CD1c-positive myeloid dendritic cell (primary cell): ENCODE measurements around the gene VAMP8.
"Not testable (repeated sequence)": the region's sequence is repeated elsewhere in the genome, so short reads cannot be mapped to it uniquely, and the experiment has no call there.

Experiments used
- DNase-seq: peaks from one replicate; pipeline ENCODE4 v3.0.0-alpha.2; 2016; ENCODE audit errors: extremely low spot score

The VAMP8 gene

GRCh38 chr2:85579266-85579935 is 2.0 kb downstream of the VAMP8 start:
- peak; percentile 61 for DNase-seq

- no peak for DNase-seq
These were observed 2.8 kb downstream of the VAMP8 start for GRCh38 chr2:85580206-85580605.

GRCh38 chr2:85582492-85582891 is 5.1 kb downstream of the VAMP8 start:
- peak; percentile 20 for DNase-seq

GRCh38 chr2:85583667-85584353 is 6.4 kb downstream of the VAMP8 start:
- DNase-seq = peak; percentile 17

GRCh38 chr2:85584354-85584856 is 7.0 kb downstream of the VAMP8 start, which contains the start of gene VAMP5:
Gene VAMP5 (plus strand): TSS chr2:85584431. CDS start chr2:85584491, 60 bp downstream.
- DNase-seq = peak; percentile 38

- DNase-seq = peak; percentile 41
These were observed 7.7 kb downstream of the VAMP8 start for GRCh38 chr2:85584857-85585780.

GRCh38 chr2:85585781-85586105 is 8.4 kb downstream of the VAMP8 start:
- DNase-seq = peak; percentile 19

GRCh38 chr2:85588236-85588635 is 10.8 kb downstream of the VAMP8 start:
- no peak for DNase-seq

- no peak for DNase-seq
These were observed 11.3 kb downstream of the VAMP8 start for GRCh38 chr2:85588645-85589044.

- no peak for DNase-seq
These were observed 11.8 kb downstream of the VAMP8 start for GRCh38 chr2:85589181-85589580.

- DNase-seq = peak; percentile 70
These were observed 12.8 kb downstream of the VAMP8 start for GRCh38 chr2:85589982-85590791.

GRCh38 chr2:85590950-85591349 is 13.6 kb downstream of the VAMP8 start:
- DNase-seq = peak; percentile 48

- no peak for DNase-seq
These were observed 14.2 kb downstream of the VAMP8 start for GRCh38 chr2:85591563-85591962.

GRCh38 chr2:85592299-85592698 is 14.9 kb downstream of the VAMP8 start:
- not testable (repeated sequence) for DNase-seq

GRCh38 chr2:85593023-85593422 is 15.6 kb downstream of the VAMP8 start:
- no peak for DNase-seq

GRCh38 chr2:85594715-85595300 is 17.4 kb downstream of the VAMP8 start:
- no peak for DNase-seq

- peak; percentile 99 for DNase-seq
These were observed 18.1 kb downstream of the VAMP8 start, which contains the start of gene RNF181 for GRCh38 chr2:85595301-85596025. Gene RNF181 (plus strand): TSS chr2:85595745. CDS start chr2:85595764, 19 bp downstream.

- DNase-seq = peak; percentile 4
These were observed 18.6 kb downstream of the VAMP8 start for GRCh38 chr2:85596026-85596333.

- no peak for DNase-seq
These were observed 19.2 kb downstream of the VAMP8 start for GRCh38 chr2:85596486-85597143.

GRCh38 chr2:85597241-85597640 is 19.9 kb downstream of the VAMP8 start:
- DNase-seq = no peak
